Endothelial cell (in vitro differentiated cells): ENCODE data around the gene ZFC3H1. TPM values are rescaled to one million over a fixed set of nuclear protein-coding genes. Genes with fewer than 3 reads are reported as not detected.
A peak's percentile ranks its signal among the peaks of the same experiment; 100 is the strongest.

Experiments
- DNase-seq: peaks from one replicate; pipeline ENCODE4 v3.0.0; 2021; ENCODE audit warnings: low spot score
- H3K27ac Mint-ChIP-seq: one replicate; pipeline ENCODE4 v1.8.0; 2021; ENCODE audit warnings: mixed read lengths, inconsistent platforms; ENCODE audit not compliant: unreplicated experiment
- H3K27me3 Mint-ChIP-seq: one replicate; pipeline ENCODE4 v1.8.0; 2021; ENCODE audit warnings: mild to moderate bottlenecking, moderate library complexity, mixed read lengths, inconsistent platforms; ENCODE audit not compliant: unreplicated experiment
- H3K36me3 Mint-ChIP-seq: one replicate; pipeline ENCODE4 v1.8.0; 2021; ENCODE audit warnings: mild to moderate bottlenecking, low read depth, mixed read lengths, inconsistent platforms; ENCODE audit not compliant: unreplicated experiment
- H3K4me1 Mint-ChIP-seq: one replicate; pipeline ENCODE4 v1.8.0; 2021; ENCODE audit warnings: mild to moderate bottlenecking, mixed read lengths, inconsistent platforms; ENCODE audit not compliant: unreplicated experiment
- H3K4me3 Mint-ChIP-seq: one replicate; pipeline ENCODE4 v1.8.0; 2021; ENCODE audit warnings: mild to moderate bottlenecking, mixed read lengths, inconsistent platforms; ENCODE audit not compliant: unreplicated experiment
- H3K9me3 Mint-ChIP-seq: one replicate; pipeline ENCODE4 v1.8.0; 2021; ENCODE audit warnings: mixed read lengths, inconsistent platforms; ENCODE audit not compliant: unreplicated experiment
- total RNA-seq: library from RNA; stranded (reverse); fragmentation: NEBNext Ultra II Directional; extraction: Animal tissue kit (Norgen Biotek cat#: 25700); gene quantifications from one replicate; pipeline ENCODE4 v1.2.1, GENCODE V29; 2021; ENCODE audit not compliant: unreplicated experiment
- TF ChIP-seq, protein P1 (sequence below): fragments of 200-600 bp; sonication (generic); IDR thresholded peaks from one replicate; pipeline ENCODE4 v1.5.0; 2021; ENCODE audit warnings: antibody characterized with exemption; ENCODE audit not compliant: unreplicated experiment

The ZFC3H1 gene
- total RNA-seq, 1 donor from 2014 or later, result 42.8 TPM

DNA sequence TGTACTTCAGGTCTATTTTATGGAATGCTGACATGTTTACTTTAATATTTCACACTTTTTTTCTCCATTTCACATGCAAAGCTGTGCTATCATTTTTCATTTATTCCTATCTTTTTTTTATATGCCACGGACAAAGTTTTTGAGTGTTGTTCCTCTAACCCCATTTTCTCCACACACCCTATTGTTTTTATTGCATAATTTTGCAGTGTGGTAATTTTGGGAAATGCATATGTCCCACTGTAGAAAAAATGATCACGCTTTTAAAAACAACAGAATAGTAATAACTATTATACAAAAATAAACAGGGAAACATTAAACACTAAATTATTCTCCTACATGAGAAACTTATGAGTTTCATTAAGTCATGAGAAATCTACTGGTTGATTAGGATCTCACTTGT is 14.2 kb downstream of the ZFC3H1 start:
- H3K9me3 Mint-ChIP-seq, result no peaks in the 10 kb centered on the region

DNA sequence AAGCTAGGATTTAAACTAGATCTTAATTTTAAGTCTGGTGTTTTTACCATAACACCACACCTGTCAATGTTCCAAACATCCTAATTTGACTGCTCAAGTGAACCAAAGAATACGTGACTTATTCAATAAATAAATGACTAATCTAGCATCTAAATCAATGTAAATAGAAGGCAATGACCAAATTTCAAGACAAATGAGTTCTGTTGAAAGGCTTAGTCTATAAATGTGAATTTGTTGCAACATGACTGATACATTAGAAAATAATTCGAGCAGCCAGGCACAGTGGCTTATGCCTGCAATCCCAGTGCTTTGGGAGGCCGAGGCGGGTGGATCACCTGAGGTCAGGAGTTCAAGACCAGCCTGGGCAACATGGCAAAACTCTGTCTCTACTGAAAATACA is 15.1 kb downstream of the ZFC3H1 start:
- TF ChIP-seq, protein P1, sequence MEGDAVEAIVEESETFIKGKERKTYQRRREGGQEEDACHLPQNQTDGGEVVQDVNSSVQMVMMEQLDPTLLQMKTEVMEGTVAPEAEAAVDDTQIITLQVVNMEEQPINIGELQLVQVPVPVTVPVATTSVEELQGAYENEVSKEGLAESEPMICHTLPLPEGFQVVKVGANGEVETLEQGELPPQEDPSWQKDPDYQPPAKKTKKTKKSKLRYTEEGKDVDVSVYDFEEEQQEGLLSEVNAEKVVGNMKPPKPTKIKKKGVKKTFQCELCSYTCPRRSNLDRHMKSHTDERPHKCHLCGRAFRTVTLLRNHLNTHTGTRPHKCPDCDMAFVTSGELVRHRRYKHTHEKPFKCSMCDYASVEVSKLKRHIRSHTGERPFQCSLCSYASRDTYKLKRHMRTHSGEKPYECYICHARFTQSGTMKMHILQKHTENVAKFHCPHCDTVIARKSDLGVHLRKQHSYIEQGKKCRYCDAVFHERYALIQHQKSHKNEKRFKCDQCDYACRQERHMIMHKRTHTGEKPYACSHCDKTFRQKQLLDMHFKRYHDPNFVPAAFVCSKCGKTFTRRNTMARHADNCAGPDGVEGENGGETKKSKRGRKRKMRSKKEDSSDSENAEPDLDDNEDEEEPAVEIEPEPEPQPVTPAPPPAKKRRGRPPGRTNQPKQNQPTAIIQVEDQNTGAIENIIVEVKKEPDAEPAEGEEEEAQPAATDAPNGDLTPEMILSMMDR, result no peak
- Mint-ChIP-seq H3K27ac (no peak overlapping the region), H3K27me3 (no peaks in the 10 kb centered on the region), H3K36me3 (peaks cover 17% of the 10 kb centered on the region), H3K4me1 (no peaks in the 10 kb centered on the region), H3K9me3 (no peaks in the 10 kb centered on the region), H3K4me3 (no peak overlapping the region)
- no peak for DNase-seq

More for the DNA sequence above, 14.2 kb downstream of the ZFC3H1 start:
- DNase-seq, result no peak
- Mint-ChIP-seq H3K4me3 (no peak overlapping the region), H3K27me3 (no peaks in the 10 kb centered on the region), H3K4me1 (no peaks in the 10 kb centered on the region), H3K27ac (no peak overlapping the region), H3K36me3 (peaks cover 15% of the 10 kb centered on the region)
- TF ChIP-seq, protein P1, result no peak

DNA sequence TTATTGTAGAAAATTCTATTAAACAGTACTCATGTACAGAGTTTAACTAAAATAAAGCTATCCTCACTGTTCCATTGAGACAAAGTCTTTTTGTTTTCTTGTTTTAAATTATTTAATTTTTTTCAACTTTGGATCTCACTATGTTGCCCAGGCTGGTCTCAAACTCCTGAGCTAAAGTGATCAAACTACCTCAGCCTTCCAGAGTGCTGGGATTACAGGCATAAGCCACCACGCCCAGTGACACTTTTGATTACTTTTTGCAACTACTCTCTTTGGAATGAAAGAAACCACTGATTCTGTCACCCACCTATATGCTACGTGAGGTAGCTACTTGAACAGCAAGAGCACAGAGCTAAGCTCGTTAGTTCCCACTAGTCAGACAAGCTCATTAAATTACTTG is 17.1 kb downstream of the ZFC3H1 start:
- no peak for DNase-seq
- Mint-ChIP-seq H3K4me1 (no peaks in the 10 kb centered on the region), H3K27me3 (no peaks in the 10 kb centered on the region), H3K9me3 (no peaks in the 10 kb centered on the region), H3K36me3 (peaks cover 30% of the 10 kb centered on the region), H3K27ac (no peak overlapping the region), H3K4me3 (no peak overlapping the region)
- TF ChIP-seq, protein P1, result no peak

DNA sequence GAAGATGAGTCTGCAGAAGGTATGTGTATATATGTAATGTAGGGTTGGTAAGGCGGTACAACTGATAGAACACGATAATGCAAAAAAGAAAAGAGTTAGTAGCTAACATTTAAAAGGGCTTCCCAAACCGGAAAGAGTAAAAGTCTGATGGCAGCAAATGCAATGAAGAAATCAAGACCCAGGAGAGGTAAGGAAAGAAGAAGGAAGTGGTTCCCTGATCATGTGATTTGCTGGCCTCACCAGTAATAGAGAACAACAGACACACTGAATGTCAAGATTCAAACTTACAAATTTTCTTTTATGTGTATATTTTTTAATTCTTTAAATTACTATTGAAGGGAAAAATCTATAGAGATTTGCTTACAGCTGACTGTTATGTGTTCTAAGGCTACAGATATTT is 18.4 kb downstream of the ZFC3H1 start:
- no peaks in the 10 kb centered on the region for H3K9me3 Mint-ChIP-seq
- no peaks in the 10 kb centered on the region for H3K4me1 Mint-ChIP-seq
- H3K4me3 Mint-ChIP-seq, result no peak overlapping the region
- H3K27me3 Mint-ChIP-seq, result no peaks in the 10 kb centered on the region
- peaks cover 33% of the 10 kb centered on the region for H3K36me3 Mint-ChIP-seq
- TF ChIP-seq, protein P1, result no peak
- peak overlapping the region; percentile 16 for H3K27ac Mint-ChIP-seq
- DNase-seq, result no peak

DNA sequence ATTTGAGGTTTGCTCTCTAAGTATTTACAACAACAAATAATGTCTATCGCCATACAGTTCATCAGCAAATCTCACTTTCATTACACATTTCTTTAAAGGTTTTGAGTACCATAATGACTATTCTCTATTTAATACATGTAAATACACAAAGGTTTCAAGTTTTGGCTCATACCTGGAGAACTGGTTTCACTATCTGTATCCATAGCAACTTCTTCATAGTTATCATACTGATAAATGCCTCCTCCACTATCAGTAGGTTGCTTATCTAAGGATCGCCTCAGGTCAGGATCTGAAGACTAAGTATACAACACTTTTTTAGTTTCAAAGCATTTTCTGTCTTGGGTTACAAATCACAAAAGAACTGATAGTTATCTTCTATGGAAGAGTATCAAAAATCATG is 21.4 kb downstream of the ZFC3H1 start:
- DNase-seq, result no peak
- Mint-ChIP-seq H3K27ac (no peak overlapping the region), H3K36me3 (peaks cover 33% of the 10 kb centered on the region), H3K9me3 (no peaks in the 10 kb centered on the region), H3K4me3 (no peak overlapping the region), H3K4me1 (no peaks in the 10 kb centered on the region), H3K27me3 (peaks cover 1% of the 10 kb centered on the region)
- TF ChIP-seq, protein P1, result no peak
